HEK293 (cell line): Measurements from ENCODE around the gene ANKRD6.

Experiments
- EGR2 ChIP-seq: fragments of 450-650 bp; formaldehyde crosslinking; IDR thresholded peaks from 2 replicates; pipeline ENCODE4 v1.5.1; 2016; ENCODE audit warnings: low read depth, missing biosample characterization, missing genetic modification characterization
- SP2 ChIP-seq: fragments of 450-650 bp; formaldehyde crosslinking; IDR thresholded peaks from 2 replicates; pipeline ENCODE4 v1.5.1; 2016; ENCODE audit warnings: missing biosample characterization, missing genetic modification characterization
- YY2 ChIP-seq: fragments of 450-650 bp; formaldehyde crosslinking; IDR thresholded peaks from 2 replicates; pipeline ENCODE4 v1.5.1; 2016; ENCODE audit warnings: missing biosample characterization, missing genetic modification characterization
- ZBTB8A ChIP-seq: fragments of 450-650 bp; formaldehyde crosslinking; IDR thresholded peaks from 2 replicates; pipeline ENCODE4 v1.5.1; 2016; ENCODE audit warnings: missing biosample characterization, missing genetic modification characterization
- ZIC2 ChIP-seq: fragments of 450-650 bp; formaldehyde crosslinking; IDR thresholded peaks from 2 replicates; pipeline ENCODE4 v1.5.1; 2016; ENCODE audit warnings: missing biosample characterization, missing genetic modification characterization
- ZNF138 ChIP-seq: fragments of 450-650 bp; formaldehyde crosslinking; IDR thresholded peaks from 2 replicates; pipeline ENCODE4 v1.5.1; 2016; ENCODE audit warnings: missing biosample characterization, missing genetic modification characterization, borderline replicate concordance
- ZNF2 ChIP-seq: fragments of 450-650 bp; formaldehyde crosslinking; IDR thresholded peaks from 2 replicates; pipeline ENCODE4 v1.5.1; 2016; ENCODE audit warnings: missing biosample characterization, missing genetic modification characterization
- TF ChIP-seq, protein P1 (sequence below): fragments of 450-650 bp; formaldehyde crosslinking; IDR thresholded peaks from 2 replicates; pipeline ENCODE4 v1.5.1; 2016; ENCODE audit warnings: missing biosample characterization, missing genetic modification characterization
- TF ChIP-seq, protein P2 (sequence below): fragments of 450-650 bp; formaldehyde crosslinking; IDR thresholded peaks from 2 replicates; pipeline ENCODE4 v1.5.1; 2016; ENCODE audit warnings: missing biosample characterization, missing genetic modification characterization, borderline replicate concordance
- TF ChIP-seq, protein P3 (sequence below): IDR thresholded peaks from 2 replicates; pipeline ENCODE4 v1.6.1; 2011; ENCODE audit warnings: mild to moderate bottlenecking, low read depth, low read length, borderline replicate concordance
- TF ChIP-seq, protein P4 (sequence below): fragments of 450-650 bp; formaldehyde crosslinking; IDR thresholded peaks from 2 replicates; pipeline ENCODE4 v1.5.1; 2016; ENCODE audit warnings: missing biosample characterization, missing genetic modification characterization
- TF ChIP-seq, protein P5 (sequence below): fragments of 450-650 bp; formaldehyde crosslinking; IDR thresholded peaks from 2 replicates; pipeline ENCODE4 v1.5.1; 2016; ENCODE audit warnings: missing biosample characterization, missing genetic modification characterization
- TF ChIP-seq, protein P6 (sequence below): fragments of 450-650 bp; formaldehyde crosslinking; IDR thresholded peaks from 2 replicates; pipeline ENCODE4 v1.5.1; 2017; ENCODE audit warnings: missing biosample characterization, missing genetic modification characterization

DNA sequence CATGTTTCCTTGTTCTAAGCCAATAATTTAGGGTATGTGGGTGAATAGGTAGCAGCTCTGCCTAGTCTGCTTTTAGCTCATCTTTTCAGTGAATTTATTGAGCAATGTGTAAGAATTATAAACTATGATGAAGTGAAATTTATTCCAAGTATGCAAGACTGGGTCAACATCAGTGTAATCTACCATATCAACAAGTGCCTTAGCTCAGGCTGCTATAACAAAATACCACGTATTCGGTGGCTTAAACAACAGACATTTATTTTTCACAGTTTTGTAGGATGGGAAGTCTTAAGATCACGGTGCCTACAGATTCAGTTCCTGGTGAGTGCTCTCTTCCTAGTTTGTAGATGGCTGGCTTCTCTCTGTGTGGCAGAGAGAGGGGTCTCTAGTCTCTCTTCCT lies 151.6 kb downstream of the ANKRD6 start:
- TF ChIP-seq, protein P1, sequence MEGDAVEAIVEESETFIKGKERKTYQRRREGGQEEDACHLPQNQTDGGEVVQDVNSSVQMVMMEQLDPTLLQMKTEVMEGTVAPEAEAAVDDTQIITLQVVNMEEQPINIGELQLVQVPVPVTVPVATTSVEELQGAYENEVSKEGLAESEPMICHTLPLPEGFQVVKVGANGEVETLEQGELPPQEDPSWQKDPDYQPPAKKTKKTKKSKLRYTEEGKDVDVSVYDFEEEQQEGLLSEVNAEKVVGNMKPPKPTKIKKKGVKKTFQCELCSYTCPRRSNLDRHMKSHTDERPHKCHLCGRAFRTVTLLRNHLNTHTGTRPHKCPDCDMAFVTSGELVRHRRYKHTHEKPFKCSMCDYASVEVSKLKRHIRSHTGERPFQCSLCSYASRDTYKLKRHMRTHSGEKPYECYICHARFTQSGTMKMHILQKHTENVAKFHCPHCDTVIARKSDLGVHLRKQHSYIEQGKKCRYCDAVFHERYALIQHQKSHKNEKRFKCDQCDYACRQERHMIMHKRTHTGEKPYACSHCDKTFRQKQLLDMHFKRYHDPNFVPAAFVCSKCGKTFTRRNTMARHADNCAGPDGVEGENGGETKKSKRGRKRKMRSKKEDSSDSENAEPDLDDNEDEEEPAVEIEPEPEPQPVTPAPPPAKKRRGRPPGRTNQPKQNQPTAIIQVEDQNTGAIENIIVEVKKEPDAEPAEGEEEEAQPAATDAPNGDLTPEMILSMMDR (tag by site-specific recombination): no peak
- TF ChIP-seq ZBTB8A (tag by site-specific recombination) (no peak), ZNF2 (tag by site-specific recombination) (no peak), ZIC2 (tag by site-specific recombination) (no peak), YY2 (tag by site-specific recombination) (no peak), ZNF138 (tag by site-specific recombination) (no peak), EGR2 (tag by site-specific recombination) (no peak), SP2 (tag by site-specific recombination) (no peak)
- TF ChIP-seq, protein P2, sequence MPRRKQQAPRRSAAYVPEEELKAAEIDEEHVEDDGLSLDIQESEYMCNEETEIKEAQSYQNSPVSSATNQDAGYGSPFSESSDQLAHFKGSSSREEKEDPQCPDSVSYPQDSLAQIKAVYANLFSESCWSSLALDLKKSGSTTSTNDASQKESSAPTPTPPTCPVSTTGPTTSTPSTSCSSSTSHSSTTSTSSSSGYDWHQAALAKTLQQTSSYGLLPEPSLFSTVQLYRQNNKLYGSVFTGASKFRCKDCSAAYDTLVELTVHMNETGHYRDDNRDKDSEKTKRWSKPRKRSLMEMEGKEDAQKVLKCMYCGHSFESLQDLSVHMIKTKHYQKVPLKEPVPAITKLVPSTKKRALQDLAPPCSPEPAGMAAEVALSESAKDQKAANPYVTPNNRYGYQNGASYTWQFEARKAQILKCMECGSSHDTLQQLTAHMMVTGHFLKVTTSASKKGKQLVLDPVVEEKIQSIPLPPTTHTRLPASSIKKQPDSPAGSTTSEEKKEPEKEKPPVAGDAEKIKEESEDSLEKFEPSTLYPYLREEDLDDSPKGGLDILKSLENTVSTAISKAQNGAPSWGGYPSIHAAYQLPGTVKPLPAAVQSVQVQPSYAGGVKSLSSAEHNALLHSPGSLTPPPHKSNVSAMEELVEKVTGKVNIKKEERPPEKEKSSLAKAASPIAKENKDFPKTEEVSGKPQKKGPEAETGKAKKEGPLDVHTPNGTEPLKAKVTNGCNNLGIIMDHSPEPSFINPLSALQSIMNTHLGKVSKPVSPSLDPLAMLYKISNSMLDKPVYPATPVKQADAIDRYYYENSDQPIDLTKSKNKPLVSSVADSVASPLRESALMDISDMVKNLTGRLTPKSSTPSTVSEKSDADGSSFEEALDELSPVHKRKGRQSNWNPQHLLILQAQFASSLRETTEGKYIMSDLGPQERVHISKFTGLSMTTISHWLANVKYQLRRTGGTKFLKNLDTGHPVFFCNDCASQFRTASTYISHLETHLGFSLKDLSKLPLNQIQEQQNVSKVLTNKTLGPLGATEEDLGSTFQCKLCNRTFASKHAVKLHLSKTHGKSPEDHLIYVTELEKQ: no peak
- TF ChIP-seq, protein P3, sequence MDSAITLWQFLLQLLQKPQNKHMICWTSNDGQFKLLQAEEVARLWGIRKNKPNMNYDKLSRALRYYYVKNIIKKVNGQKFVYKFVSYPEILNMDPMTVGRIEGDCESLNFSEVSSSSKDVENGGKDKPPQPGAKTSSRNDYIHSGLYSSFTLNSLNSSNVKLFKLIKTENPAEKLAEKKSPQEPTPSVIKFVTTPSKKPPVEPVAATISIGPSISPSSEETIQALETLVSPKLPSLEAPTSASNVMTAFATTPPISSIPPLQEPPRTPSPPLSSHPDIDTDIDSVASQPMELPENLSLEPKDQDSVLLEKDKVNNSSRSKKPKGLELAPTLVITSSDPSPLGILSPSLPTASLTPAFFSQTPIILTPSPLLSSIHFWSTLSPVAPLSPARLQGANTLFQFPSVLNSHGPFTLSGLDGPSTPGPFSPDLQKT: no peak
- TF ChIP-seq, protein P4, sequence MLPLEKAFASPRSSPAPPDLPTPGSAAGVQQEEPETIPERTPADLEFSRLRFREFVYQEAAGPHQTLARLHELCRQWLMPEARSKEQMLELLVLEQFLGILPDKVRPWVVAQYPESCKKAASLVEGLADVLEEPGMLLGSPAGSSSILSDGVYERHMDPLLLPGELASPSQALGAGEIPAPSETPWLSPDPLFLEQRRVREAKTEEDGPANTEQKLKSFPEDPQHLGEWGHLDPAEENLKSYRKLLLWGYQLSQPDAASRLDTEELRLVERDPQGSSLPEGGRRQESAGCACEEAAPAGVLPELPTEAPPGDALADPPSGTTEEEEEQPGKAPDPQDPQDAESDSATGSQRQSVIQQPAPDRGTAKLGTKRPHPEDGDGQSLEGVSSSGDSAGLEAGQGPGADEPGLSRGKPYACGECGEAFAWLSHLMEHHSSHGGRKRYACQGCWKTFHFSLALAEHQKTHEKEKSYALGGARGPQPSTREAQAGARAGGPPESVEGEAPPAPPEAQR: no peak
- TF ChIP-seq, protein P5, sequence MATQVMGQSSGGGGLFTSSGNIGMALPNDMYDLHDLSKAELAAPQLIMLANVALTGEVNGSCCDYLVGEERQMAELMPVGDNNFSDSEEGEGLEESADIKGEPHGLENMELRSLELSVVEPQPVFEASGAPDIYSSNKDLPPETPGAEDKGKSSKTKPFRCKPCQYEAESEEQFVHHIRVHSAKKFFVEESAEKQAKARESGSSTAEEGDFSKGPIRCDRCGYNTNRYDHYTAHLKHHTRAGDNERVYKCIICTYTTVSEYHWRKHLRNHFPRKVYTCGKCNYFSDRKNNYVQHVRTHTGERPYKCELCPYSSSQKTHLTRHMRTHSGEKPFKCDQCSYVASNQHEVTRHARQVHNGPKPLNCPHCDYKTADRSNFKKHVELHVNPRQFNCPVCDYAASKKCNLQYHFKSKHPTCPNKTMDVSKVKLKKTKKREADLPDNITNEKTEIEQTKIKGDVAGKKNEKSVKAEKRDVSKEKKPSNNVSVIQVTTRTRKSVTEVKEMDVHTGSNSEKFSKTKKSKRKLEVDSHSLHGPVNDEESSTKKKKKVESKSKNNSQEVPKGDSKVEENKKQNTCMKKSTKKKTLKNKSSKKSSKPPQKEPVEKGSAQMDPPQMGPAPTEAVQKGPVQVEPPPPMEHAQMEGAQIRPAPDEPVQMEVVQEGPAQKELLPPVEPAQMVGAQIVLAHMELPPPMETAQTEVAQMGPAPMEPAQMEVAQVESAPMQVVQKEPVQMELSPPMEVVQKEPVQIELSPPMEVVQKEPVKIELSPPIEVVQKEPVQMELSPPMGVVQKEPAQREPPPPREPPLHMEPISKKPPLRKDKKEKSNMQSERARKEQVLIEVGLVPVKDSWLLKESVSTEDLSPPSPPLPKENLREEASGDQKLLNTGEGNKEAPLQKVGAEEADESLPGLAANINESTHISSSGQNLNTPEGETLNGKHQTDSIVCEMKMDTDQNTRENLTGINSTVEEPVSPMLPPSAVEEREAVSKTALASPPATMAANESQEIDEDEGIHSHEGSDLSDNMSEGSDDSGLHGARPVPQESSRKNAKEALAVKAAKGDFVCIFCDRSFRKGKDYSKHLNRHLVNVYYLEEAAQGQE: no peak
- TF ChIP-seq, protein P6, sequence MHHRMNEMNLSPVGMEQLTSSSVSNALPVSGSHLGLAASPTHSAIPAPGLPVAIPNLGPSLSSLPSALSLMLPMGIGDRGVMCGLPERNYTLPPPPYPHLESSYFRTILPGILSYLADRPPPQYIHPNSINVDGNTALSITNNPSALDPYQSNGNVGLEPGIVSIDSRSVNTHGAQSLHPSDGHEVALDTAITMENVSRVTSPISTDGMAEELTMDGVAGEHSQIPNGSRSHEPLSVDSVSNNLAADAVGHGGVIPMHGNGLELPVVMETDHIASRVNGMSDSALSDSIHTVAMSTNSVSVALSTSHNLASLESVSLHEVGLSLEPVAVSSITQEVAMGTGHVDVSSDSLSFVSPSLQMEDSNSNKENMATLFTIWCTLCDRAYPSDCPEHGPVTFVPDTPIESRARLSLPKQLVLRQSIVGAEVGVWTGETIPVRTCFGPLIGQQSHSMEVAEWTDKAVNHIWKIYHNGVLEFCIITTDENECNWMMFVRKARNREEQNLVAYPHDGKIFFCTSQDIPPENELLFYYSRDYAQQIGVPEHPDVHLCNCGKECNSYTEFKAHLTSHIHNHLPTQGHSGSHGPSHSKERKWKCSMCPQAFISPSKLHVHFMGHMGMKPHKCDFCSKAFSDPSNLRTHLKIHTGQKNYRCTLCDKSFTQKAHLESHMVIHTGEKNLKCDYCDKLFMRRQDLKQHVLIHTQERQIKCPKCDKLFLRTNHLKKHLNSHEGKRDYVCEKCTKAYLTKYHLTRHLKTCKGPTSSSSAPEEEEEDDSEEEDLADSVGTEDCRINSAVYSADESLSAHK (tag by site-specific recombination): no peak
